Right kidney (tissue), 1 donor: ENCODE measurements around the gene DOCK8.

Experiments
- DNase-seq: peaks from one replicate; pipeline ENCODE4 v3.0.0-alpha.2; 2016

DOCK8 gene

GRCh38 chr9:463455-464171 is 248.9 kb downstream of the DOCK8 start:
- no peak for DNase-seq

- no peak for DNase-seq
Measured at GRCh38 chr9:466747-467146, 252.1 kb downstream of the DOCK8 start.

- DNase-seq = peak; percentile 51
Measured at GRCh38 chr9:468766-469426, 254.2 kb downstream of the DOCK8 start.

DNA sequence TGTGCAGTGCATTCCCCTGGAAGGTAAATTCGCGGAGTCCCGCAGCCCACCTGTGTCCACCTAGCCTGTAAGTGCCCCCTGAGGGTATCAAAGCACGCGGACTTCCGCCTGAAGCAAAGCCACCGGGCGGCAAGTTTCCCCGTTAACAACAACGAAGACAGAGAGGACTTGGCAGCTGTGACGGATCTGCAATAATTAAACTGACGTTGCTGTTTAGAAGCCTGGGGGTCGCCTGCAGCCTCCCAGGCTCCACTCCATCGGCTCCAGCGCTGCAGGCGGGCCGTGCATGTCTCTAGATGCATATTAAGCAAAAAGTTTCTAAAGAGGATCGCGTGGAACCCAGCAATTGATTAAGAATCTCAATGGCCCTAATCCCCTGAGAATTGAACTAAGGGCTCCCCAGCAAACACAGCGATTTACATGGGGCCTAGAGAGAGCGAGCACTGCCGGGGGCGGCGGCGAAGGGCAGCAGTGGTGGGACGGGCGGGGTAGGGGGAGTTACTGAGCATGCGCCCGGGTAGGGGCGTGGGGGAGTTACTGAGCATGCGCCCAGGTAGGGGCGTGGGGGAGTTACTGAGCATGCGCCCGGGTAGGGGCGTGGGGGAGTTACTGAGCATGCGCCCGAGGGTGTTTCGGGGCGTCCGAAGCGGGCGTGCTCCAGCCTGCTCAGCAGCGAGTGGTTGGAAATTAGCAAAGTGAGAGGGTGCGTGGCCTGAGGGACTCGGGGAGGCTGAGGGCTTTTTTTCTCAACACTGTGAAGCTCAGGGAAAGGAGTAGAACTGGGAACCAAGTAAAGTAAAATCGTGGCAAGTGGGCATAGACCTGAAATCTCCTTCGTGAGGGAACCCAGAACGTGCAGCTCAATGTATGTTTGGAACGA is 255.2 kb downstream of the DOCK8 start:
- peak; percentile 95 for DNase-seq

DNA sequence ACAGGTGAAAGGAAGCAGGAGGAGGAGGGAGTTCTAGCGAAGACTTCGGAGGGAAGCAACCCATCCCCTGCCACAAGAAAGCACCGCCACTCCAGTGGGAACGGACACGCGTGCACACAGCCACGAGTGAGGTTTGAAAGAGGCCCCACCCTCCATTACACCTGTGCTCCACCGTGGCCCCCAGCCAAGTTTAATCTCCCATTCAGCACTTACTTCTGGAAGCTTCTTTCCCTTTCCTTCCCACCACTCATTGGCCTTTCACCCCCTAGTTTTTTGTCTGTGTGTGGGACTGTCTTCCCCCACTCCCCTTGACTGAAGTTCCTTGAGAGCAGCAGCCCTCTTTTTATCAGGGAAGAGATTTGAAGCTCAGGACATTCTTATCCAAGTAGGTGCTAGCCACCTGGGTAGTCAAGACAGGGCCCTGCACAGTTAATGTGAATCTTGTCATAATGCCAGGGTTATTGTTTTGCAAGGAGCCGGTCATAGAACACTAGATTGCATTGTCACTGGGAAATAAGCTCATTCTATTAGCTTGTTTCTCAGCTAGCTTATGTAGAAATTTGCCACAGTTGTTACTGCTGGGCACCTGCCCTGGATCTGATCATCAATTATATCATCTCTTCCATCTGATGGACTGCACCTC is 256.0 kb downstream of the DOCK8 start:
- DNase-seq = no peak

DNA sequence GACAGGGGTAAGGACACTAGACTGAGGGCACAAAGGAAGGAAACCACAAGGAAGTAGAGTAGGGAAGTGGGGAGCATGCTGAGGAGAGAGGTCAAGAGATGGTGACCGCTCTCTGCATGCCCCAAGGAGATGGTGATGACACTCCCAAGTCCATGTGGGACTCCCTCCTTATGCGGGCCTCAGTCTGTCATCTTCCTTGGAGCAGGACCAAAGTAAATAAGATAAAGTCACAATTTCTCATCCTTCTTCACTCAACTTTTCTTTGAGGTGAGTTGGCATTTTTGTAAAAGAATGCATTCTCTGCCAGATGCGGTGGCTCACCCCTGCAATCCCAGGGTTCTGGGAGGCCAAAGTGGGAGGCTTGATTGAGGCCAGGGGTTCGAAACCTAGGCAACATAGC is 256.7 kb downstream of the DOCK8 start:
- no peak for DNase-seq

- no peak for DNase-seq
Measured at GRCh38 chr9:472479-473075, 257.9 kb downstream of the DOCK8 start.

GRCh38 chr9:477193-477592 is 262.5 kb downstream of the DOCK8 start:
- DNase-seq = no peak

GRCh38 chr9:479304-479970 is 264.8 kb downstream of the DOCK8 start:
- DNase-seq = no peak

GRCh38 chr9:479971-480350 is 265.3 kb downstream of the DOCK8 start:
- peak; percentile 58 for DNase-seq

DNA sequence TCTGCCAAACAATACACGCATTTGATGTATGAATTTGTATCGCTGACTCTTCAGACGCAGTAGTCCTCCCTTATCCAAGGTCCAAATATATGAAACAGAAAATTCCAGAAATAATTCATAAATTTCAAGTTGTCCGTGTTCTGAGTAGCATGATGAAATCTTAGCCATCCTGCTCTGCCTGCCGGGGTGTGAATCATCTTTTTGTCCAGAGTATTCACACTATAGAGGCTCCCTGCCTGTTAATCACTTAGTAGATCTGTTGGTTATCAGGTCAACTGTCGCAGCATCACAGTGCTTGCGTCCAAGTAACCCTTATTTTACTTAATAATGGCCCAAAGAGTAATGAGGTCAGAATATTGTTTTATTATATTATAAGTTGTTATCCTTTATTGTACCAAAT is 268.1 kb downstream of the DOCK8 start:
- DNase-seq = no peak

DNA sequence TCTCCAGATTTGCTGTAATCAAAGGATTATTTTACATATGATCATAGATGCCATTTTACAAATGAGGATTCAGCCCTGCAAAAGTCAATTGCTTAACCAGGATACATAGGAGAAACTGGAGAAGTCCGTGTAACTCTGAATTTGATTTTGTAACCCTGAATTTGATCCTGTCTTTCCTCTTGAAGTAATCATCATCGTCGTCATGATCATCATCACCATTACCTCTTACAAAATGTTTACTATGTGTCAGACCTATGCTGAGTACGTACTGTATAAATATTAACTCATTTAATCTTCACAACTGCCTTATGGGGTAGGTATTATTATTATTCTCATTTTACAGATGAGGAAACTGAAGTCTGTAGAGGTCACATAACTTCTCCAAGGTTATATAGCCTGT is 271.5 kb downstream of the DOCK8 start:
- no peak for DNase-seq

- DNase-seq = no peak
Measured at GRCh38 chr9:487429-487828, 272.8 kb downstream of the DOCK8 start.

GRCh38 chr9:488448-488847 is 273.8 kb downstream of the DOCK8 start:
- DNase-seq = no peak

- DNase-seq = no peak
Measured at GRCh38 chr9:489198-490197, 274.8 kb downstream of the DOCK8 start.

DNA sequence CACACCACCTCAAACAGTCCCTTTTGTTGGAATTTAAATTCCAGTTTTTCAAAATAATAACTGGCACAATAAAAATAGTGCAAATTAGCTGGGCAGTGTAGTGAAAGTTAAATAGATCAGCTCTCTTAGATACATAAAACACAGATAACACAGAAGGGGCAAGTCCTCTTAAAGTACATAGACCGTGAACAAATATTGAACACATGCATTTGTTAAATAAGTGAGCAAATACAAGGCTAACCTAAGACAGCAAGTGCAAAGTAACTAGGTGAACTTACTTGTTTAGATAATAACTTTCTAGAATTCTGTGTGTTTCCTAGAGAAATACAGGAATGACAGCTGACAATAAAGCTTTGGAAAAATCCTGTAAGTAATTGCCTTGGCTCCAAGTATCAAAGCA is 280.1 kb downstream of the DOCK8 start:
- DNase-seq = no peak

DNA sequence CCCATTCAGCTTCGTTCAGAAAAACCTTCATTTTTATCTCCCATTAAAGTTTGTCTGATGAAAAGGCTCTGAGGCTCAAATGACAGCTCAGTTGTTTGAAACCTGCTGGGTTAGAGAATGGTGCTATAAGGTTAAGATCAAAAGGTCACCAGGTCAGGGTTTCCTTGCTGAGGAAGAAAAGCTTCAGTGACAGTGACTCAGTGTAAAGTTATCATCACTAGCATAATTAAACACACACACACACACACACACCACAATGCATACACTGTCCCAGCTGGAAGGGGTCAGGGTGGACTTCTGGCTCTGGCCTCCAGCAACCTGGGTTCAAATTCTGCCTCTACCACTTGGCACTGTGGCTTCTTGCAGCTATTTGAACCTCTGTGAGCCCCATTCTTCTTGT is 281.1 kb downstream of the DOCK8 start:
- no peak for DNase-seq

DNA sequence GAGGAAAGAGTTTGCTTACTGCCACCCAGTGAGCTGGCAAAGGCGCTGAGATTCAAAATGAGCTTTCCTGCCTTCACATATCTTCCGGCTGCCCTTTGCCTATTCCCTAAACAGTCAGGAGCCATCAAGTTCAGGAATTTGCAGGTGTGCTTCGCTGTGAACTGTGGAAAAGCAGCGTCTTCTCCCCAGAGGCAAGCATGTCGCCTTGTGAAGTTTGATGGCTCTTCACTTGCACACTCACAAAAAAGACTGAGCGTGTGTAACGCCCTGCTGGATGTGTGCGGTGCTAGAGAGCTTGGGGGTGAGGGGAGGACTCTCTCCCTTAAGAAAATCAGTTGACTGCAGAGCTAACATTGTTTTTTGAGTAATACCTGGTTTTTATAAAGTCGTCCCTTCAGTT is 288.7 kb downstream of the DOCK8 start:
- peak; percentile 57 for DNase-seq

DNA sequence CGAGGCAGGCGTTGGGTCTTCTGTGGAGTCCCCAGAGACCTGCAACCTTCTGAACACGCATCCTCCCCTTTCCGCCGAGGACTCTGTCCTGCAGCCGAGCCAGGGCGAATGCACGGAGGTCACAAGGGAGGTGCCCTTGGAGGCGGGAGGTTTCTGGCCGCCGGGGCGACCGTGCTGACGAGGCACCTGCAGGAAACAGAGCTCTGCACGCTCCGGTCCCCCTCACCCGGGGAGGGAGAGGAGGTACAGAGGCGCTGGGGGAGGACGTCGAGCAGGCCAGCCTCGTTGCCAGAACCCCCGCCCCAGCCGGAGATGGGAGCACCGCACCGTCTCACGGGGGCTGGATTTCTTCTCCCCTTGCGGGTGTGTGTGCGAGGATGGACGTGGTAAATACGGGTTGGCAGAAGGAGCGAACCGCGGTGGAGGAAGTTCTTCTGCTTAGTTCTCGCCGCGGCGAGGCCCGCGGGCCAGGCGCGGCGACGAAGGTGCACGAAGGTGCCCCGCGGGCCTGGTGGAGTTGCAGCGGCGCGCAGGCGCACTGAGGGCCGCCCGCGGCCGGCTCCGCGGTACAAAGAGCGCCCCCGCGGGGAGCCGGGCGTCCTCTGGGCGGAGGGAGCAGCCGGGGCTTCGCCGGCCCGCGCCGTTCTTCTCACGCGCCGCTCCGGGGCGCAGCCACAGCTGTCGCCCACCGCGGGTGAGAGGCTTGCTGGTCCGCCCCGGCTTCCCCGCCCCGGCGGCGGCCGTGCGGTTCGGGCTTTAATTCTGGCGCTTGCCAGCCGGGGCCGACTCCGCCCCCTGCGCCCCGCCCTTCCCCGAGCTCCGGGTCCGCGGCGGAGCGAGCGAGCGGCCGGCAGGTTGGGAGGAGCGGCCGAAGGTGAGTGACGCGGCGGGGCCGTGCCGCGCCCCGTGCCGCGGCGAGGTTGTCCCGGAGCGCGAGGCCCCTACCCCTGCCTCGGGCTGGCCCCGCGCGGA is 289.5 kb downstream of the DOCK8 start, which contains the start of gene KANK1:
TSS of gene KANK1 (plus strand) at position 815 of the 972 bp plus-strand sequence.
- DNase-seq = peak; percentile 97
